IMR-90 (cell line): ENCODE results near the gene PIK3R3. TPM values are rescaled to one million over a fixed set of nuclear protein-coding genes. Genes with fewer than 3 reads are reported as not detected.
A peak's percentile ranks its signal among the peaks of the same experiment; 100 is the strongest.

Experiments used
- ATAC-seq: fragments of 200-7000 bp; cut with Tn5 transposase; 2 replicates; pipeline ENCODE4 v1.9.1; 2020; ENCODE audit warnings: low read depth, mild to moderate bottlenecking, moderate library complexity
- BruUV-seq: library from RNA; stranded (reverse); fragments of 400-500 nt; replicated peaks from 2 replicates; lab custom pipeline; 2021; lab: Mats Ljungman, UMichigan
- CTCF ChIA-PET: fragments of 300-600 bp; formaldehyde crosslinking; extraction: SDS; loops from one replicate; lab custom pipeline; 2021; ENCODE audit warnings: antibody characterized with exemption; lab: Yijun Ruan, JAX
- POLR2A ChIA-PET: fragments of 300-600 bp; sonication (Branson Sonifier 250); formaldehyde crosslinking; loops from one replicate; lab custom pipeline; 2022; ENCODE audit warnings: antibody characterized with exemption; ENCODE audit not compliant: unreplicated experiment; lab: Charles Lee
- DNase-seq: peaks from one replicate; pipeline ENCODE4 v3.0.0; 2013
- H2AFZ ChIP-seq: replicated peaks from 2 replicates; pipeline ENCODE3; 2013; ENCODE audit warnings: low read length, mild to moderate bottlenecking; ENCODE audit not compliant: poor library complexity
- H2AK5ac ChIP-seq: 2 replicates; pipeline ENCODE4 v1.6.1; 2013; ENCODE audit warnings: low read depth, low read length, inconsistent platforms
- H2AK9ac ChIP-seq: replicated peaks from 2 replicates; pipeline ENCODE3; 2013; ENCODE audit warnings: mild to moderate bottlenecking, low read depth, low read length, moderate library complexity; ENCODE audit not compliant: poor library complexity
- H2BK120ac ChIP-seq: 2 replicates; pipeline ENCODE4 v1.6.1; 2013; ENCODE audit warnings: low read depth, low read length, inconsistent platforms
- H2BK15ac ChIP-seq: 3 replicates; pipeline ENCODE4 v1.6.1; 2013; ENCODE audit warnings: low read depth, low read length, inconsistent platforms
- H2BK20ac ChIP-seq: 2 replicates; pipeline ENCODE4 v1.6.1; 2013; ENCODE audit warnings: low read depth, mild to moderate bottlenecking, inconsistent platforms, low read length, moderate library complexity
- H2BK5ac ChIP-seq: 2 replicates; pipeline ENCODE4 v1.6.1; 2013; ENCODE audit warnings: mild to moderate bottlenecking, low read depth, low read length, inconsistent platforms; ENCODE audit not compliant: poor library complexity, severe bottlenecking
- H3K14ac ChIP-seq: replicated peaks from 2 replicates; pipeline ENCODE4 v1.6.1; 2013; ENCODE audit warnings: low read depth, low read length, inconsistent platforms
- H3K18ac ChIP-seq: 2 replicates; pipeline ENCODE4 v1.6.1; 2013; ENCODE audit warnings: low read depth, low read length, control low read depth
- H3K23ac ChIP-seq: 2 replicates; pipeline ENCODE4 v1.6.1; 2013; ENCODE audit warnings: low read depth, low read length, inconsistent platforms
- H3K27ac ChIP-seq: 2 replicates; pipeline ENCODE4 v1.5.1; 2013; ENCODE audit warnings: mild to moderate bottlenecking, control low read depth, low read length; ENCODE audit not compliant: insufficient read depth
- H3K27me3 ChIP-seq: 2 replicates; pipeline ENCODE4 v1.6.1; 2013; ENCODE audit warnings: low read length; ENCODE audit not compliant: control insufficient read depth, insufficient read depth
- H3K36me3 ChIP-seq: 2 replicates; pipeline ENCODE4 v1.6.1; 2013; ENCODE audit warnings: low read length, mixed read lengths; ENCODE audit not compliant: control insufficient read depth, insufficient read depth
- H3K4ac ChIP-seq: 2 replicates; pipeline ENCODE4 v1.6.1; 2013; ENCODE audit warnings: low read depth, low read length, inconsistent platforms
- H3K4me1 ChIP-seq: 2 replicates; pipeline ENCODE4 v1.6.1; 2013; ENCODE audit warnings: low read length, mixed read lengths; ENCODE audit not compliant: control insufficient read depth, insufficient read depth
- H3K4me2 ChIP-seq: 2 replicates; pipeline ENCODE4 v1.6.1; 2013; ENCODE audit warnings: low read depth, mild to moderate bottlenecking, control low read depth, low read length, moderate library complexity
- H3K4me3 ChIP-seq: 2 replicates; pipeline ENCODE4 v1.5.1; 2013; ENCODE audit warnings: low read depth, mild to moderate bottlenecking, control low read depth, low read length, moderate library complexity; ENCODE audit not compliant: insufficient read depth
- H3K56ac ChIP-seq: 2 replicates; pipeline ENCODE4 v1.6.1; 2013; ENCODE audit warnings: low read length, inconsistent platforms; ENCODE audit not compliant: insufficient read depth; ENCODE audit errors: extremely low read depth
- H3K79me1 ChIP-seq, 2 experiments: 2 replicates each; pipeline ENCODE4 v1.6.1; 2013; ENCODE audit warnings: low read length in 2 of 2, inconsistent platforms in 1 of 2, low read depth in 1 of 2
- H3K9ac ChIP-seq: 2 replicates; pipeline ENCODE4 v1.6.1; 2013; ENCODE audit warnings: low read depth, low read length, control low read depth
- H3K9me1 ChIP-seq: 2 replicates; pipeline ENCODE4 v1.6.1; 2013; ENCODE audit warnings: low read length, inconsistent platforms; ENCODE audit not compliant: insufficient read depth
- H3K9me3 ChIP-seq: 2 replicates; pipeline ENCODE4 v1.6.1; 2013; ENCODE audit warnings: low read length; ENCODE audit not compliant: control insufficient read depth, insufficient read depth
- H4K20me1 ChIP-seq: 2 replicates; pipeline ENCODE4 v1.6.1; 2013; ENCODE audit warnings: low read length, inconsistent platforms; ENCODE audit not compliant: insufficient read depth
- H4K5ac ChIP-seq: 2 replicates; pipeline ENCODE4 v1.6.1; 2013; ENCODE audit warnings: mild to moderate bottlenecking, low read depth, low read length, control low read depth
- H4K8ac ChIP-seq, 2 experiments: 2 replicates each; pipeline ENCODE4 v1.6.1; 2013; ENCODE audit warnings: low read depth in 2 of 2, low read length in 2 of 2, control low read depth in 1 of 2, inconsistent platforms in 1 of 2
- H4K91ac ChIP-seq: 2 replicates; pipeline ENCODE4 v1.6.1; 2013; ENCODE audit warnings: low read depth, low read length, inconsistent platforms; ENCODE audit not compliant: insufficient read depth
- CEBPB ChIP-seq: IDR thresholded peaks from 2 replicates; pipeline ENCODE4 v1.6.1; 2012; ENCODE audit warnings: low read depth, low read length, improper control_type of control experiment
- FOS ChIP-seq: fragments of 150-350 bp; IDR thresholded peaks from 2 replicates; pipeline ENCODE4 v1.6.1; 2016; ENCODE audit warnings: low read depth, low read length
- WGBS, 2 experiments: methylation state at CpG; one replicate each; pipeline versions ENCODE4 v1.1.5 to v1.1.7; 2013; ENCODE audit warnings: missing lambda C conversion rate in 2 of 2; ENCODE audit not compliant: insufficient read length in 1 of 2; ENCODE audit errors: extremely low coverage in 2 of 2; 5-methylcytosine and 5-hydroxymethylcytosine counted together
- dilution Hi-C: fragments of 300-500 bp; cut with HindIII; formaldehyde crosslinking; loops from one replicate; pipeline ENCODE4 v1.14.3; 2018; ENCODE audit warnings: low sequenced_read_pairs; ENCODE audit not compliant: unreplicated experiment
- in situ Hi-C: fragments of 300-500 bp; cut with MboI; formaldehyde crosslinking; loops from 3 replicates; pipeline ENCODE4 v1.14.3; 2019; ENCODE audit warnings: low sequenced_read_pairs, inconsistent platforms, mixed read lengths
- intact Hi-C: fragments of 100-400 bp; cut with micrococcal nuclease; formaldehyde crosslinking; loops from 2 replicates; pipeline ENCODE4 v1.10.0; 2022
- polyA plus RNA-seq, 3 experiments: library from polyadenylated mRNA; depleted of rRNA; stranded (reverse); fragments of >200 nt; gene quantifications; 2 replicates each; pipeline ENCODE4 v1.2.3, GENCODE V29; 2012; ENCODE audit warnings: low replicate concordance in 1 of 3
- total RNA-seq: library from RNA; depleted of rRNA; stranded (reverse); fragments of >200 nt; gene quantifications from 2 replicates; pipeline ENCODE4 v1.2.3, GENCODE V29; 2012

Gene PIK3R3
- total and polyA plus RNA-seq, 2 of the 4 experiments (the other 2 are of a cell fraction), result 5.3 to 9.9 TPM

GRCh38 chr1:46087891-46088290 lies 44.5 kb downstream of the PIK3R3 start:
- Histone ChIP-seq H3K14ac (no peak overlapping the region), H3K4ac (no peak overlapping the region), H3K56ac (no peak overlapping the region), H3K18ac (no peak overlapping the region), H2AFZ (no peak overlapping the region), H3K9me3 (no peaks in the 10 kb centered on the region), H2AK9ac (no peak overlapping the region), H3K4me2 (no peak overlapping the region), H2BK5ac (no peak overlapping the region), H3K36me3 (no peaks in the 10 kb centered on the region), H3K23ac (no peak overlapping the region), H3K79me1 (peaks cover 4 to 5% of the 10 kb centered on the region in 2 experiments; a peak in 2 of 4 replicates), H4K91ac (no peak overlapping the region), H2BK20ac (no peak overlapping the region), H4K20me1 (no peaks in the 10 kb centered on the region), H3K4me3 (no peak overlapping the region), H3K9me1 (peaks cover 4% of the 10 kb centered on the region), H3K27ac (no peak overlapping the region), H3K4me1 (peaks cover 3% of the 10 kb centered on the region; the same call in 1 of the 2 replicates), H2BK15ac (no peak overlapping the region), H4K8ac (no peak overlapping the region), H4K5ac (no peak overlapping the region), H2BK120ac (no peak overlapping the region), H2AK5ac (no peak overlapping the region), H3K27me3 (no peaks in the 10 kb centered on the region), H3K9ac (no peak overlapping the region)
- no TSS peak for BruUV-seq
- CTCF ChIA-PET, result no interaction called here
- peak; percentile 49; the same call in 1 of the 2 replicates for ATAC-seq
- TF ChIP-seq CEBPB (peak; percentile 77), FOS (no peak)
- in situ Hi-C loops (no loop called here), dilution Hi-C loops (no loop called here), intact Hi-C loops (no loop called here)
- DNase-seq, result peak; percentile 68
- POLR2A ChIA-PET, result no interaction called here
- WGBS, 2 experiments, result no CpG with 5 or more reads among the region's 1 CpG
